OCI-LY7 (cell line): ENCODE data around the gene TRIM7. TPM values are rescaled to one million over a fixed set of nuclear protein-coding genes. Genes with fewer than 3 reads are reported as not detected.

Experiments
- BruUV-seq: library from RNA; stranded (reverse); fragments of 400-500 nt; replicated peaks from 2 replicates; lab custom pipeline; 2021; lab: Mats Ljungman, UMichigan
- CTCF ChIA-PET: fragments of 300-600 bp; sonication (Branson Sonifier 250); formaldehyde crosslinking; loops from one replicate; lab custom pipeline; 2022; ENCODE audit warnings: antibody characterized with exemption; ENCODE audit not compliant: unreplicated experiment; lab: Charles Lee
- POLR2A ChIA-PET: fragments of 300-600 bp; sonication (Branson Sonifier 250); formaldehyde crosslinking; loops from one replicate; lab custom pipeline; 2022; ENCODE audit warnings: antibody characterized with exemption; lab: Charles Lee
- DNase-seq: peaks from one replicate; pipeline ENCODE4 v3.0.0-alpha.2; 2015; ENCODE audit warnings: low spot score
- H2AFZ ChIP-seq: fragments of 200-600 bp; sonication (generic), shearing (Covaris generic); 2 replicates; pipeline ENCODE4 v1.6.1; 2014; ENCODE audit warnings: mild to moderate bottlenecking, antibody characterized with exemption, low read length, moderate library complexity
- H3K27ac ChIP-seq: fragments of 200-600 bp; sonication (generic); 2 replicates; pipeline ENCODE4 v1.5.1; 2014; ENCODE audit warnings: mixed run types, low read depth, mild to moderate bottlenecking, moderate library complexity, low read length, inconsistent platforms; ENCODE audit not compliant: poor library complexity, severe bottlenecking
- H3K36me3 ChIP-seq: fragments of 200-600 bp; sonication (generic); 2 replicates; pipeline ENCODE4 v1.6.1; 2014; ENCODE audit warnings: mild to moderate bottlenecking, antibody characterized with exemption, low read length, moderate library complexity, mixed read lengths; ENCODE audit not compliant: insufficient read depth
- H3K4me1 ChIP-seq: fragments of 200-600 bp; sonication (generic); 2 replicates; pipeline ENCODE4 v1.5.1; 2014; ENCODE audit warnings: mild to moderate bottlenecking, low read length; ENCODE audit not compliant: insufficient read depth, poor library complexity, severe bottlenecking
- H3K4me2 ChIP-seq: fragments of 200-600 bp; sonication (generic); 2 replicates; pipeline ENCODE4 v1.6.1; 2014; ENCODE audit warnings: mild to moderate bottlenecking, low read length
- H3K4me3 ChIP-seq: fragments of 200-600 bp; sonication (generic); 2 replicates; pipeline ENCODE4 v1.5.1; 2014; ENCODE audit warnings: mild to moderate bottlenecking, low read depth, low read length; ENCODE audit not compliant: poor library complexity, severe bottlenecking
- H3K79me2 ChIP-seq: fragments of 200-600 bp; sonication (generic); 2 replicates; pipeline ENCODE4 v1.6.1; 2016; ENCODE audit warnings: low read depth, mild to moderate bottlenecking, low read length, moderate library complexity, mixed read lengths; ENCODE audit not compliant: insufficient read depth
- H3K9me2 ChIP-seq: fragments of 200-600 bp; sonication (generic); 2 replicates; pipeline ENCODE4 v1.6.1; 2016; ENCODE audit warnings: mild to moderate bottlenecking, low read length, mixed read lengths; ENCODE audit not compliant: insufficient read depth
- H3K9me3 ChIP-seq: fragments of 200-600 bp; sonication (generic); 2 replicates; pipeline ENCODE4 v1.6.1; 2014; ENCODE audit warnings: mild to moderate bottlenecking, mixed run types, low read length, mixed read lengths
- H4K20me1 ChIP-seq: fragments of 200-600 bp; sonication (generic); 2 replicates; pipeline ENCODE4 v1.6.1; 2014; ENCODE audit warnings: mild to moderate bottlenecking, antibody characterized with exemption, low read length, moderate library complexity, mixed read lengths; ENCODE audit not compliant: insufficient read depth
- EZH2phosphoT487 ChIP-seq: fragments of 200-600 bp; sonication (generic); IDR thresholded peaks from 2 replicates; pipeline ENCODE4 v1.6.1; 2018; ENCODE audit warnings: low read depth, borderline replicate concordance, mild to moderate bottlenecking, mixed run types, antibody characterized with exemption, low read length, moderate library complexity, mixed read lengths
- intact Hi-C: fragments of 100-400 bp; cut with micrococcal nuclease; formaldehyde crosslinking; loops from one replicate; pipeline ENCODE4 v1.10.0; 2022; ENCODE audit not compliant: unreplicated experiment
- total RNA-seq, 2 experiments: library from RNA; depleted of rRNA in 1 of 2; stranded (reverse); fragments of >200 nt in 1 of 2; shearing (Covaris generic) in 1 of 2; gene quantifications; 2 replicates each; pipeline ENCODE4 v1.2.3, GENCODE V29; 2014 to 2022
- TF ChIP-seq, protein P1 (sequence below): fragments of 200-600 bp; sonication (generic); conservative IDR thresholded peaks from 2 replicates; pipeline ENCODE4 v1.5.1; 2014; ENCODE audit warnings: mild to moderate bottlenecking, antibody characterized with exemption, low read length, moderate library complexity, mixed read lengths

Gene TRIM7
- total RNA-seq, 2 experiments from 2014 or later: 0.22 to 1.8 TPM

DNA sequence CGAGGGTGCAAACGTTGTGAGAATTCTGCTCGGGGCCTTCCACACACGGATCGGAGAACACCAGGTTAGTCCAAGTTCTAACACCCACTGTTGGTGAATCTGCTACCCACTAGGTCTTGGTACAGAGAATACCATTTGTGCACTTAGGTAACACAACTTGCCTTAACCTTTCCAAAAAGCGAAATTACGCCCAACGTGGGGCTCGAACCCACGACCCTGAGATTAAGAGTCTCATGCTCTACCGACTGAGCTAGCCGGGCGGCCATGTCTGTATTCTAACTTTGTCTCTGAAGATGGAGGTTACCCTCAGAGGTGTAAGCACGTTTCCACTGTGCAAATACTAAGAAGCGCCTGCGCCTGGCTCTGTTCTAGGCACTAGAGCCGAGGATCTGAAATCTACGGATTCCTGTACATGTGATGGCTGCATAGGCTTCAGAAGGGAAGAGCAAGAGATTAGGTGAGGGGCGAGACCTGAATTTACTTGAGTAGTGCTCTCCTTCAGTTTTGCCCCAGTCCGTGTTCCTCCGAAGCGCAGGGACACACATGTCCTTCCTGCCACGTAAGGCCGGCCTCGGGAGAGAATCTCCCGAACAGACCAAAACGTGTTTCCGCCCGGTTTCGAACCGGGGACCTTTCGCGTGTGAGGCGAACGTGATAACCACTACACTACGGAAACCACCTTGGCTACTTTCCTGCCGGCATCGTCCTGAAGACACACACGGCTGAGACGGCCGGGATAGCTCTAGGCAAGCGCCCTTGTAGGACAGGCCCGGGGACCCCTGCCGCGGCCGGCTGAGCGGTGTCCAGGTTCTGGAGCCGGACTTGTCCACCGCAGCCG lies 17.0 kb upstream of the TRIM7 start:
- no peaks in the 10 kb centered on the region for H3K9me2 ChIP-seq
- peaks cover 31% of the 10 kb centered on the region for H3K79me2 ChIP-seq
- no TSS peak for BruUV-seq
- H3K4me3 ChIP-seq: peak overlapping the region; percentile 86
- intact Hi-C loops: loop anchor here (1.0 to 2.0 kb wide), 4 partner anchors 15 to 417 kb away; no protein-coding TSS in a partner anchor
- TF ChIP-seq, protein P1, sequence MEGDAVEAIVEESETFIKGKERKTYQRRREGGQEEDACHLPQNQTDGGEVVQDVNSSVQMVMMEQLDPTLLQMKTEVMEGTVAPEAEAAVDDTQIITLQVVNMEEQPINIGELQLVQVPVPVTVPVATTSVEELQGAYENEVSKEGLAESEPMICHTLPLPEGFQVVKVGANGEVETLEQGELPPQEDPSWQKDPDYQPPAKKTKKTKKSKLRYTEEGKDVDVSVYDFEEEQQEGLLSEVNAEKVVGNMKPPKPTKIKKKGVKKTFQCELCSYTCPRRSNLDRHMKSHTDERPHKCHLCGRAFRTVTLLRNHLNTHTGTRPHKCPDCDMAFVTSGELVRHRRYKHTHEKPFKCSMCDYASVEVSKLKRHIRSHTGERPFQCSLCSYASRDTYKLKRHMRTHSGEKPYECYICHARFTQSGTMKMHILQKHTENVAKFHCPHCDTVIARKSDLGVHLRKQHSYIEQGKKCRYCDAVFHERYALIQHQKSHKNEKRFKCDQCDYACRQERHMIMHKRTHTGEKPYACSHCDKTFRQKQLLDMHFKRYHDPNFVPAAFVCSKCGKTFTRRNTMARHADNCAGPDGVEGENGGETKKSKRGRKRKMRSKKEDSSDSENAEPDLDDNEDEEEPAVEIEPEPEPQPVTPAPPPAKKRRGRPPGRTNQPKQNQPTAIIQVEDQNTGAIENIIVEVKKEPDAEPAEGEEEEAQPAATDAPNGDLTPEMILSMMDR: no peak
- no peak for TF ChIP-seq EZH2phosphoT487
- H3K9me3 ChIP-seq: no peaks in the 10 kb centered on the region
- peak overlapping the region; percentile 66; the same call in 1 of the 2 replicates for H2AFZ ChIP-seq
- peak overlapping the region; percentile 97 for H3K27ac ChIP-seq
- H3K4me2 ChIP-seq: peak overlapping the region; percentile 88
- peak; percentile 89 for DNase-seq
- peaks cover 5% of the 10 kb centered on the region; the same call in 1 of the 2 replicates for H4K20me1 ChIP-seq
- CTCF ChIA-PET: interaction anchor here (1.5 kb wide), 1 partner anchor 24 kb away, joined by 4 read pairs; no protein-coding TSS in a partner anchor
- H3K36me3 ChIP-seq: peaks cover 20% of the 10 kb centered on the region
- POLR2A ChIA-PET: interaction anchor here (0.6 to 3.6 kb wide), 8 partner anchors 15 to 61 kb away, joined by 3 to 20 read pairs (median 6); partner anchors contain the start of gene TRIM52
- H3K4me1 ChIP-seq: peaks cover 52% of the 10 kb centered on the region

DNA sequence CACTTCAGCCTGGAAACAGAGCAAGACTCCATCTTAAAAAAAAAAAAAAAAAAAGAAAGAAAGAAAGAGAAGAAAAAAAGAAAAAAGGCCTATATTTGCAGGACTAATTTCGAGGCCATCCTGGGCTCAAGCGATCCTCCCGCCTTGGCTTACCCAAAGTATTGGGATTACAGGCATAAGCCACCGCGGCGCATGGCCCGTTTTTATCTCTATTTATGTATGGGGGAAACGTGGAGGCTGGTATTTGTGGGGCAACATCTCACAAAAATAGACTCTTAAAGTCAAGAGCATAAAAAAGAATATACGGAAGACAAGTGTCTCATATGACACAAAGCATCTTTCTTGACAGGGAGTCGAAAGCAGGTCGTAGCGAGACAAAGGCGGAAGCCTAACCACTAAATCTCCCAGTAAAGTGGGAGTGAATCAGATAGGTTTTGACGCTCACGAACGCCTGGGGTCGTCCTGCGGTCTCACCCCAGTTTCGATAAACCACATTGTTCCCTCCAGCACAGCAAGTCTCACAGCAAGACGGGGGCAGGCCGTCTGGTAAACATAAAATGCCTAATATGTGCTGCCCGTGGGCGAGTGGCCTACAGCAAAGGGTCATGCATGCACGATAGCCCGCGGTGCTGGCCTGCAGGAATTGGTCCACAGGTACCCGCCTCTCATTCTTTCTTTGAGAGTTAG lies 16.3 kb upstream of the TRIM7 start:
- peak; percentile 26 for DNase-seq
- H3K4me1 ChIP-seq: peaks cover 50% of the 10 kb centered on the region
- no peaks in the 10 kb centered on the region for H3K9me2 ChIP-seq
- intact Hi-C loops: no loop called here
- ChIA-PET POLR2A (interaction anchor here (0.9 to 1.8 kb wide), 3 partner anchors 14 to 34 kb away, joined by 3 to 7 read pairs (median 4); no protein-coding TSS in a partner anchor), CTCF (interaction anchor here (1.5 kb wide), 1 partner anchor 24 kb away, joined by 4 read pairs; no protein-coding TSS in a partner anchor)
- peak overlapping the region; percentile 88 for H3K4me2 ChIP-seq
- peaks cover 25% of the 10 kb centered on the region for H3K79me2 ChIP-seq
- H3K36me3 ChIP-seq: peaks cover 12% of the 10 kb centered on the region; the same call in 1 of the 2 replicates
- H4K20me1 ChIP-seq: peaks cover 5% of the 10 kb centered on the region; the same call in 1 of the 2 replicates
- no peaks in the 10 kb centered on the region for H3K9me3 ChIP-seq
- TF ChIP-seq, protein P1: no peak
- no peak for TF ChIP-seq EZH2phosphoT487
- peak overlapping the region; percentile 86 for H3K4me3 ChIP-seq
- no TSS peak for BruUV-seq
- H3K27ac ChIP-seq: peak overlapping the region; percentile 97
- peak overlapping the region; percentile 66; the same call in 1 of the 2 replicates for H2AFZ ChIP-seq
